ENCODE results near the gene COPS7A.

COPS7A gene

DNA sequence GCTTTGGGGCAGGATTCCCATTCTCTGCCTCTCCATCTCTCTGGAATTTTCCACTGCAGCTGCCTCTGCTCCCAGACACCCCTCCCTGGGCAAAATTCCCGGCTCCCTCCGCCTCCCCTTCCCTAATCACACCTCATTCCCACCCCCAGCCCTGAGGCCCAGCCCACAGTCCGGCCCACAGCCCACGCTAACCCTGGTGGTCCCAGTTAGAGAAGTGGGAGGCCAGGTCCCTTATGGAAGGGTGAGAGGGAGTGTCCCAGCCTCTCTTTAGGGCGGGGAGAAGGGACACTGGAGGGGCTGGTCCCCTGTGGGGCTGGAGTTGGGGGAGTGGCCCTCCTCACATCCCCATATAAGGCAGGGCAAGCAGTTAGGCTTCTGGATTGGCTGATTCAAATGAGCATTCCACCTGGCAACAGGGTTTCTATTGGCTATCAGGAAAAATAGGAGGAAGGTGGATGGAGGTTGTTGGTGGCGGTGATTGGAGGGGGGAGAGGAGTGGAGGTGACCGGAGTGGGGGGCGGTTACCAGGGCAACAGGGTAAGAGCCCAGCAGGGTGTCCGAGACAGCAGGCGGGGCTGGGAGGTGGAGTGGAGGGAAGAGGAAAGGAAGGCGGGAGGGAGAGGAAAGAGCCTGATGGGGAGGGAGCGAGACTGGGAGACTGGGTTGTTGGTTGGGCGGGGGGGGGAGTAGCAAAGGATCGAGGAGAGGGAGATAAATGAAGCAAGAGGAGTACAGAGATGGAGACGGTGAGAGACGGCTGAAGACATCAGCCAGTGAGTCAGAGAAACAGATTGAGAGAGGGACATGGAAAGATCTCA is 40.4 kb downstream of the COPS7A start (continued):
- TF ChIP-seq, protein P1, sequence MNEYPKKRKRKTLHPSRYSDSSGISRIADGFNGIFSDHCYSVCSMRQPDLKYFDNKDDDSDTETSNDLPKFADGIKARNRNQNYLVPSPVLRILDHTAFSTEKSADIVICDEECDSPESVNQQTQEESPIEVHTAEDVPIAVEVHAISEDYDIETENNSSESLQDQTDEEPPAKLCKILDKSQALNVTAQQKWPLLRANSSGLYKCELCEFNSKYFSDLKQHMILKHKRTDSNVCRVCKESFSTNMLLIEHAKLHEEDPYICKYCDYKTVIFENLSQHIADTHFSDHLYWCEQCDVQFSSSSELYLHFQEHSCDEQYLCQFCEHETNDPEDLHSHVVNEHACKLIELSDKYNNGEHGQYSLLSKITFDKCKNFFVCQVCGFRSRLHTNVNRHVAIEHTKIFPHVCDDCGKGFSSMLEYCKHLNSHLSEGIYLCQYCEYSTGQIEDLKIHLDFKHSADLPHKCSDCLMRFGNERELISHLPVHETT (tag by site-specific recombination; IDR thresholded peaks at IDR 0.05), result peak; percentile 76; the same call in 1 of the 2 replicates
- TF ChIP-seq ZNF692 (tag by site-specific recombination; IDR thresholded peaks at IDR 0.05), result peak; percentile 45
- peak; percentile 98 for TF ChIP-seq SP3 (tag by site-specific recombination; IDR thresholded peaks at IDR 0.05)
- no peak for TF ChIP-seq ZNF544 (tag by site-specific recombination; IDR thresholded peaks at IDR 0.05)
- TF ChIP-seq, protein P2, sequence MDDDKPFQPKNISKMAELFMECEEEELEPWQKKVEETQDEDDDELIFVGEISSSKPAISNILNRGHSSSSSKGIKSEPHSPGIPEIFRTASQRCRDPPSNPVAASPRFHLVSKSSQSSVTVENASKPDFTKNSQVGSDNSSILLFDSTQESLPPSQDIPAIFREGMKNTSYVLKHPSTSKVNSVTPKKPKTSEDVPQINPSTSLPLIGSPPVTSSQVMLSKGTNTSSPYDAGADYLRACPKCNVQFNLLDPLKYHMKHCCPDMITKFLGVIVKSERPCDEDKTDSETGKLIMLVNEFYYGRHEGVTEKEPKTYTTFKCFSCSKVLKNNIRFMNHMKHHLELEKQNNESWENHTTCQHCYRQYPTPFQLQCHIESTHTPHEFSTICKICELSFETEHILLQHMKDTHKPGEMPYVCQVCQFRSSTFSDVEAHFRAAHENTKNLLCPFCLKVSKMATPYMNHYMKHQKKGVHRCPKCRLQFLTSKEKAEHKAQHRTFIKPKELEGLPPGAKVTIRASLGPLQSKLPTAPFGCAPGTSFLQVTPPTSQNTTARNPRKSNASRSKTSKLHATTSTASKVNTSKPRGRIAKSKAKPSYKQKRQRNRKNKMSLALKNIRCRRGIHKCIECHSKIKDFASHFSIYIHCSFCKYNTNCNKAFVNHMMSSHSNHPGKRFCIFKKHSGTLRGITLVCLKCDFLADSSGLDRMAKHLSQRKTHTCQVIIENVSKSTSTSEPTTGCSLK (tag by site-specific recombination; IDR thresholded peaks at IDR 0.05), result no peak
- peak; percentile 15; the same call in 1 of the 2 replicates for TF ChIP-seq ZSCAN30 (tag by site-specific recombination; IDR thresholded peaks at IDR 0.05)
- peak; percentile 83 for TF ChIP-seq SP7 (tag by site-specific recombination; IDR thresholded peaks at IDR 0.05)
- no peak for TF ChIP-seq ZNF670 (tag by site-specific recombination; IDR thresholded peaks at IDR 0.05; ENCODE audit: low read depth)
- TF ChIP-seq ZBTB48 (tag by site-specific recombination; IDR thresholded peaks at IDR 0.05), result peak; percentile 93
- peak; percentile 97 for TF ChIP-seq ZBTB10 (tag by site-specific recombination; IDR thresholded peaks at IDR 0.05)
- peak; percentile 100 for TF ChIP-seq GLIS2 (tag by site-specific recombination; IDR thresholded peaks at IDR 0.05)
- TF ChIP-seq KLF10 (tag by site-specific recombination; IDR thresholded peaks at IDR 0.05), result peak; percentile 87
- peak; percentile 83 for TF ChIP-seq ZNF76 (tag by site-specific recombination; IDR thresholded peaks at IDR 0.05; ENCODE audit: borderline replicate concordance, low read depth)
- peak; percentile 98 for TF ChIP-seq ZFHX2 (tag by site-specific recombination; conservative IDR thresholded peaks at IDR 0.05)
- peak; percentile 88 for TF ChIP-seq IKZF3 (tag by site-specific recombination; IDR thresholded peaks at IDR 0.05)
- 0 out of 2 replicates have a peak, but pooled peaks have one; percentile 36 for TF ChIP-seq OVOL3 (tag by site-specific recombination; IDR thresholded peaks at IDR 0.05)
- no peak for TF ChIP-seq ZNF623 (tag by site-specific recombination; IDR thresholded peaks at IDR 0.05)
- TF ChIP-seq KLF17 (tag by site-specific recombination; IDR thresholded peaks at IDR 0.05), result peak; percentile 59
- peak; percentile 95 for TF ChIP-seq ZEB2 (tag by site-specific recombination; IDR thresholded peaks at IDR 0.05)
- TF ChIP-seq ZBTB17 (tag by site-specific recombination; IDR thresholded peaks at IDR 0.05), result peak; percentile 100
- peak; percentile 99 for TF ChIP-seq ZNF398 (tag by site-specific recombination; IDR thresholded peaks at IDR 0.05)
- TF ChIP-seq ZNF529 (tag by site-specific recombination; IDR thresholded peaks at IDR 0.05; ENCODE audit: insufficient replicate concordance), result no peak
- TF ChIP-seq ZNF843 (tag by site-specific recombination; IDR thresholded peaks at IDR 0.05), result peak; percentile 82
- TF ChIP-seq ZFP69B (tag by site-specific recombination; IDR thresholded peaks at IDR 0.05), result peak; percentile 39
- TF ChIP-seq ZBTB7A (tag by site-specific recombination; IDR thresholded peaks at IDR 0.05; ENCODE audit: low read depth), result 0 out of 2 replicates have a peak, but pooled peaks have one; percentile 57
- no peak for TF ChIP-seq ZNF514 (tag by site-specific recombination; IDR thresholded peaks at IDR 0.05)
- peak; percentile 80; the same call in 1 of the 2 replicates for TF ChIP-seq KLF7 (tag by site-specific recombination; IDR thresholded peaks at IDR 0.05; ENCODE audit: borderline replicate concordance)
- TF ChIP-seq ZNF324 (tag by site-specific recombination; IDR thresholded peaks at IDR 0.05), result peak; percentile 85; the same call in 1 of the 2 replicates
- TF ChIP-seq ZNF629 (tag by site-specific recombination; IDR thresholded peaks at IDR 0.05), result peak; percentile 69; the same call in 1 of the 2 replicates
